Stimulated activated CD4-positive, alpha-beta T cell treated with anti-CD3 and anti-CD28 coated beads, Interleukin-1b, Interleukin-23, amount 100 ng/mL, for 1 hour (primary cell): ENCODE measurements around the gene MDGA2.

Experiments used
- DNase-seq, 2 donors: peaks; one replicate each; pipeline ENCODE4 v3.0.0-alpha.2; 2020; ENCODE audit warnings: low read depth in 2 of 2

MDGA2 gene

GRCh38 chr14:47149326-47149725 lies 526.1 kb downstream of the MDGA2 start:
- no peak for DNase-seq

DNA sequence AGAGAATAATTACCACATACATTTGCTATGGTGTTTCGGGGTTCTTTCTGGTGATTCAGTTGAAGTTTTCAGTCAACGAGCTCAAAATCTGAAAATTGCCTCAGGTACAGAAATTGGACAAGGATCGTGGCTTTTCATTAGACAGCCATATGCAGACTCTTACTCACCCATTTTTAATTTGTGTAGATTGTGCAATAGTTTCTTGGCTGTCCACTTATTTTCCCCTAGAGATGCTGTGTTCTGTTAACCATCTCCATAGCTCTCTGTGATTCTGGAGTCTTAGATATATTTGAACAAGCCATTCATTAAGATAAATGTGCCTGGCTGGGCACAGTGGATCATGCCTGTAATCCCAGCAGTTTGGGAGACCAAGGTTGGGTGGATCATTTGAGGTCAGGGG lies 526.7 kb downstream of the MDGA2 start:
- no peak for DNase-seq

DNA sequence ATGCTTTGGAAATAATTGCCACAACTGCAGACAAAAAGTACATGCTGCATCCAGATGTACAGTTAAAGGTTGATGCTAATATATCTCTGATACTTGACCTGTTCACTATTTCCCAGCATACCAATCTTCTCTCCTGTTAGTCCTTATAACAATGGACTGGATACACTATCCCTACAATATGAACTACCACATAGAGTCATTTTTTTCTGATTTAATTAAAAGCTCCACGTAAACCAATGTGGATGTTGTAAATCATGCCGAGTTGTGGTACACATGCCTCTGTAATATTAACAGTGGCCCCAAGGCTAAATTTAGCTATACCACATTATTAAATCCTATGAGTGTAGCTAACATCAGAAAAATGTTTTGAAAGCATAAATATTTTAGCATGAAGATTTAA lies 554.8 kb downstream of the MDGA2 start:
- no peak for DNase-seq

GRCh38 chr14:47103771-47104170 lies 571.6 kb downstream of the MDGA2 start:
- DNase-seq, result no peak

- no peak for DNase-seq
Measured at GRCh38 chr14:47102472-47102871, 572.9 kb downstream of the MDGA2 start.

DNA sequence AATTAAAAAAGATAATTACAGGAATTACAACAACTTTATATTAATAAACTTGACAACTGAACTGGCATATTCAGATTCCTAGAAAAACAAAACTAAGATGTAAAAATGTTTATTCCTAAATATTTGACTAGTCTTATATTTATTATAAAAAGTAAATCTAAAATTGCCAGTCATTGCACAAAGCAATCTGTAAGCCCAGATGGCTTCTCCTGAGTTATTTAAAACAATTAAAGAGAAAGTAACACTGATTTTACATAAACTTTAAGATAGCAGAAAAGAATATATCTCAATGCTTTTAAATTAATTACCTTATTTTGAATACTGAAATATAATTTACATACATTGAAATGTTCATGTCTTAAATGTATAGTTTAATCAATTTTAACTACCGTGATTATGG lies 589.7 kb downstream of the MDGA2 start:
- DNase-seq, result no peak

GRCh38 chr14:47065326-47065725 lies 610.1 kb downstream of the MDGA2 start:
- no peak for DNase-seq

GRCh38 chr14:47060050-47060449 lies 615.4 kb downstream of the MDGA2 start:
- no peak for DNase-seq

DNA sequence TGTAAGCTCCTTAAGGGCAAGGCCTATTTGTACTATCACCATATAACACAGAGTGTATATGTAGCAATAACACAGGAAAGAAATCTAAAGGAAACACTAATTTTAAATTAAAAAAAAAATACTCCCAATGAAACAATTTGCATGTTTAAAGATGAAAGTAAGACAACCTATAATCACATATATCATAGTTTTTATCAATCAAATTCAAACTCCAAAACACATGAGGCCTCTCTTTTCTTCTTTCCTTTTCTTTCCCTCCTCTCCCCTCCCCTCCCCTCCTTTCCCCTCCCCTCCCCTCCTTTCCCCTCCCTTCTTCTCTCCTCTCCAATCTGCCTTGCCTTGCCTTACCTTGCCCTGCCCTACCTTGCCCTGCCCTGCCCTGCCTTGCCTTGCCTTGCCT lies 618.0 kb downstream of the MDGA2 start:
- DNase-seq, result no peak

DNA sequence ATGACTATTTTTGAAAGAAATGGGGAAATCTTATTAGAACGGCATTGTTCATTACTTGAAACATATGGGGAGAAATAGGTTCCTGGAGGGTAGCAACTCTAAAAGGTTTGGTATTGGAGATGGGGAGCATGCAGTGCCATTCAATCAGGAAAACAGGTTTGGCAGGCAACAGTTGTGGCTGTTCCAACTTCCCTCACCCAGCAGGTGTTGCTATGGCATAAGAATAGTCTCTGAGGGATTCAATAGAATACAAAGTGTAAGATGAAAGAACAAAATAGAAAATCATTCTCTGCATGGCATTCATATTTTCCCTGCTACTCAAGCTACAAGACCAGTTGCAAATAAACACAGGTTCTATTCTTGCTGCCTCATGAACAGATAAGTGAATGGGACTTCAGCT lies 630.6 kb downstream of the MDGA2 start:
- no peak for DNase-seq

DNA sequence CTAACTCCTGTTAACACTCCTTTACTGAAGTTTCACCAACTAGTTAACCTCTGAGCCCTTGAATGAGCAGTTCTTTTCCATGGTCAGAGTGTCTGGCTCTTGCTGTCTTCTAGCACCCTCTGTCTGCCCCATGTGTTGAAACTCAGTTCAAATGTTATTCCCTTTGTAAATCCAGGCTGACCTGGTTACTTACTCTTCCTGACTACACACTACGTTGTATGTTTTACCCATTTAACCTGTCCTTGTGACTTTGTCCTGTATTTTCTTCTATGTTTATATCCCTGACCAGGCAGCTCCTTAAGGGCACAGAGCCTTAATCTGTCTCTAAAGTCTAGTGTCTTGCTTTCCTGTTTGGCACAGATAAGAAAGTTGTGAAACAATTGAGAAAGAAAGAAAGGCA lies 634.9 kb downstream of the MDGA2 start:
- DNase-seq, result no peak

GRCh38 chr14:47039336-47039735 lies 636.1 kb downstream of the MDGA2 start:
- DNase-seq, result no peak

DNA sequence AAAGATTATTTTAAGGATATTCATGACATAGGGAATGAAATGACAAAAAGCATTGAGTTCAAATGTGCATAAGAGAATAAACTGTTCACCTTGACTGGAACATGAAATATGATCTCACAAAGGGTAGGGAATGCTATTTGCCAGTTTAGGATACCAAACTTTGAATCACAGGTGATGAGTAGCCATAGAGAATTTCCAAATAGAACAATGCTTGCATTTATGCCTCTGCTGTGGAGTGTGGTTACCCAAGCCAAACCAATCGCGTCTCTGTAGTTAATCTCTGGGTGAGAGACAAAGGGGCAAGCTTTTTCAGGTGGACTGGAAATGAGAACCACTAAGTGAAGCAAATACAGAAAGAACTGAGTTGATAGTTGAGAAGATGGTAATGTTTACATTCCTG lies 652.7 kb downstream of the MDGA2 start:
- DNase-seq, result no peak

- no peak for DNase-seq
Measured at GRCh38 chr14:47020500-47020899, 654.9 kb downstream of the MDGA2 start.

DNA sequence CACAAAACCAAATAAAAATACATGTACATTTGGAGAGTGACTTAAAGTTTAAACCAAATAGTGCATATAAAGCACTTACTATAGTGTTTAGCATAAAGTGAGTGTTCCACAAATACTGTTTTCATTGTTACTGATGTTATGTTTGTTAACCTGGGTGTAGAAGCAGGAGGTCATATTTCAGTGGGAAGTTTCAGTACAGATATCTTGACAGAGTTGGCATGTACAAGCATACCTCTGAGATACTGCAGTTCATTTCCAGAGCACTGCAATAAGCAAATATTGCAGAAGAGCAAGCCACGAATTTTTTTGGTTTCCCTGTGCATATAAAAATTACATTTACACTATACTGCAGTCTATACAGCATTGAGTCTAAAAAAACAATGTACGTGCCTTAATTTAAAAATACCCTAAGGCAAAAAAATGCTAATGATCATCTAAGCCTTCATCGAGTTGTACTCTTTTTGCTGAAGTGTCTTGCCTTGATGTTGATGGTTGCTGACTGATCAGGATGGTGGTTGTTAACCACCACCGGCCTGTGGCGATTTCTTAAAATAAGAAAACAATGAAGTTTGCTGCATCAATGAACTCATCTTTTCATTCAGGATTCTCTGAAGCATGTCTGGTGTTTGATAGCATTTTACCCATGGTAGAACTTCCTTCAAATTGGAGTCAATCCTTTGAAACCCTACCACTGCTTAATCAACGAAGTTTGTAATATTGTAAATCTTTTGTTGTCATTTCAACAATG lies 662.7 kb downstream of the MDGA2 start:
- no peak for DNase-seq

- DNase-seq, result no peak
Measured at GRCh38 chr14:47009615-47010014, 665.8 kb downstream of the MDGA2 start.

DNA sequence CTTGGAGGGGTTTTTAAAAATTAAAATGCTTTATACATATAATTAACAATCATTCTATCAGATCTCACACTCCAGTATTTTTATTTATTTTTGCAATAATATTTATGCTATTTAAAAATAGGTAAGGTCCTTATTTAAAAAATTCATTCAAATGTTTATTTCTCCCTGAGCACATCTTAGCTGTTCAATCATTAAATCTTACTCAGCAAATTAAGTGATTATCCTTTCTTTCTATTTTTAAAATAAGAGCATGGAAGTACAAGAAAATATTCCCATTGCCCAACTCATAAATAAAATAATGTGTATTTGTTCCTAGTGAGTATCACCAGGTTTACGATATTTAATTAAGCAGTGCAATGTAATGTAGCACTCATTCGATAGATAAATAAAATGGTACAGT lies 666.7 kb downstream of the MDGA2 start:
- no peak for DNase-seq

DNA sequence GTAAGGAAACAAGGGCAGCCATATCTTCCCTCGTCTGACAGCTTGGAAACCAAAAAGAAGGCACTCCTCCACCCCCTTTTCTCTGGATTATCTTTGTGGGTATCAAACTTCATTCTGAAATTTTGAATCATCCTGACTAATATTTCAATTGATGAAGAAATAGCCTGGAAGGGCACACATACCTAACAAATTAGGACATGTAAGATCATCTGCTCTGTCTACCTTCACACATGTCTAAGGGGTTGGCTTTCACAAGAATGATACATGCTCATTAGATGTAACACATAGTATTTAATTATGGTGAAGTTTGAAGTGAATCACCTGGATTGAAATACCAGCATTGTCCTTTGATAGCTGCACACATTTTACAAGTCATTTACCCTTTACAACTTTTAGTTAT lies 675.7 kb downstream of the MDGA2 start:
- no peak for DNase-seq

- DNase-seq, result no peak
Measured at GRCh38 chr14:46989566-46989965, 685.8 kb downstream of the MDGA2 start.

DNA sequence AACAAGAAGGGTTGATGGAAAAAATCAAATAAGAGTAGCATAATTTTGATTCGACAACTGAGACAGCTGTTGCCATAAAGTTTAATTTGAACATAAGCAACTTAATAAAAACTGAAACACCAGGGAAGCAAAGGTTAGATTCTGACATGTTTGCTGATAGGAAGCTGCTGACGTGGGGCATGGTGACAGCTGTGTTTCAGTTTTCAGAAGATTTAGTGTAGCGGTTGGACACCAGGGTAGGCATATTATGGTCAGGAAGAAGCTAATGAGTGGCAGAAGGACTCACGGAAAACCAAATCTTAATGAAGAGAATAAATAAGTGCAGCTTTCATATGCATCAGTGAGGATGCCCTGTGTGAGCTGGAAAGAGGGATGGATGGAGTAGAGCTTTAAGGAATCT lies 687.1 kb downstream of the MDGA2 start:
- no peak for DNase-seq

- no peak for DNase-seq
Measured at GRCh38 chr14:46985529-46986380, 689.6 kb downstream of the MDGA2 start.

DNA sequence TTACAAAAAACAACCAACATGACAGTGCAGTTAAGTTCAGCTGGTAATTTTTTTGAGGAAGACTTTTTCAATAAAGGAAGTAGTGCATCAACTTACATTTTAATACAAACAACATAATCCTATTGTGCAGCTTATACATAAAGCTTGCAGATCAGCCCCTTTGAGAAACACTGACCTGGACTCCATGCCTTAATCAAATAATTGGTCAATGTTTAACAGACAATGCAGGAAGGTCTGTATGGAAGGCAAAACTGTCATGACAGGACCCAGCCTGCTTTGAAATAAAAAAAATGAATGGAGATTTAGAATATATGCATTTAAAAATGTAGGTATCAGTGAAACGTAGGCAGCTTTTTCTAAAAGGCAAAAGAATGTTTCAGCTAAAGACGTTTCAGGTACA lies 702.1 kb downstream of the MDGA2 start:
- DNase-seq, result no peak

DNA sequence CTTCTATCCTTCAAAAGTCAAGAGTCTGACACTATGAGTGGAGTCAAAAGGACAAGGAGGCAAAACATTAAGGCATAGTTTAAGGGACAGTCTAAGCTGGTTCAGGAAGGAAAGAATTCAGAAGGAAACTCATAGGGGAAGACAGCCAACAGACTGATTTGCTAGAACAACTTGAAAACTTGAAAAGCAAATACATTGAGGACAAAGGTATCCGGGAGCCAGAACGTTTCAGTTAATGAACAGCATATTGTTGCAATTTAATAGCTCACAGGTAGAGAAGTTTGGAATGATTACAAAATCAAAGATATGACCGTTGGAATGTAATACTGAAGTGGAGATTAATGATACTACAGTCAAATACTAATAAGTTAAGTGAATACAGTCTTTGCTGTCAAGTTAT lies 711.0 kb downstream of the MDGA2 start:
- DNase-seq, result no peak
